NCI-H1417 treated with DMSO at 0.1 percent for 48 hours (cell line): ENCODE data around the gene STIM1.

Source experiments
- DNase-seq: peaks from one replicate; lab custom pipeline; 2025; lab: John Stamatoyannopoulos, UW

Gene STIM1

DNA sequence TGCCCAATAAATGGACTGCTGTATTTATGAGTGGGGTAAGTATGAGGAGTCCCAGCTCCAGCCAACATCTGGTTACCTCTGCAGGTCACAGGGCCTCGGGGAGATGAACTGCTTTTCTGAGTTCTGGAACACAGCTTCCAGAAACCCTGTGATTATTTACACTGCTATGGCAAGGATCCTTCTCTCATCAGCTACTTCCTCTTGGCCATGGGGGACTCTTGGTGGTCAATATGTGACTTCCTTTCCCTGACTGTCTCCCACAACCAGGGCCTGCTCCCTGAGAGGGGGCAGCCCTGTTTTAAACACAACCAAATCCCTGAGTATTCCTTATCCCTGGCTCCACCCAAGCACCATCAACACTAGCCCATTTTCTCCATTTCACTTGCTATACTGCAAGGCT, 24.7 kb upstream of the STIM1 start:
- DNase-seq: no peak

DNA sequence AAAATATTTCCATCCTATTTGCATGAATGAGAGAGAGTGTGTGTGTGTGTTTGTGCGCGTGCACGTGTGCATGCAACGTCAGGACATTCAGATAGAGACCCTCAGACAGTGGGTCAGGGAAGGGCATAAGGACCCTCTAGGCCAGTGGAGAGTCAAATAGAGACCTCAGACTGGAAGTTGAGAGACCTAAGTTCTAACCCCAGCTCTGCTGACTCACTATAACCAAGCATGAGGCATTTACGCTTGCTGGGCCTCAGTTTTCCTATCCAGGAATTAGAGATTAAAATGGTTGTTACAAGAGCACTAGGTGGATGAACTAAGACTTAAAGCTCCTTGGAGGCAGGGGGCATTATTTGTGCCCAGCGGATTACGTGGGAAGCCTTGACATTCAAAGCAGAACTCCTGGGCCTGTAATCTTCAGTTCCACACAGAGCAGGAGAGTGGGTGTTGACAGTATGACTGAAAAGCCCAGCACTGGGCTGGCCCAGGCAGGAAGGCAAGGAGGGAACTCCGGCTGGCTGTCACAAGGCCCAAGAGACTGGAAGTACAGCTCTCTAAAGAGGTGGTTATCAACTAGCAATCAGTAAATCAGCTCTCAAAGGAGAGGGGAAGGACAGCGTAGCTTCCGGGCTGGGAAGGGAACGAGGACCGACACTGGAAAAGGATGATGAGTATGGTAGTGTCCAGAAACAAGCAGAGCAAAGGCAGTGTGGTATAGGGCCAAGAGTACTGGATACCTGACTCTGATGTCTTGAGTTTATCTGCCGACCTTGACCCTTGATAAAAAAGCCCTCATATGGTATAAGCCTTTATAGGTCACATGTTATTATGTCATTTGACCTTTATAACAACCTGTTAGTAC, 23.9 kb upstream of the STIM1 start:
- DNase-seq: no peak

- no peak for DNase-seq
Measured at GRCh38 chr11:3832816-3833215, 22.6 kb upstream of the STIM1 start.

DNA sequence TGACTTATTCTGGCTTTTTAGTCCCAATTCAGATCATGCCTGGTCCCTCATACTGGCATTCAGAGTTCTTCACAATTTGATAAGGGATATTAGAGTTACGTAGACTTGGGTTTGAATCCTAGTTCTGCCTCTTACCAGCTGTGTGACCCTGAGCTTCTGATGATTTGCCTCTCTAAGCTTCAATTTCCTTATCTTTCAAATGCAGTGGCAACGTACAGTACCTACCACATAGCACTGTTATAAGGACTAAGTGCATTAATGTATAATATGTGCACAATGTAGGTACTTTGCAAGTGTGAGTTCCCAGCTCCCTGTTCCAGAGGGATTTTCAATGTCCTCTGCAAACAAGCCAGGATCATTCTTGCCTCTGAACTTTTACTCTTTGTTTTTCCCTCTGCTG, 22.0 kb upstream of the STIM1 start:
- DNase-seq: no peak

GRCh38 chr11:3834349-3834663, 21.2 kb upstream of the STIM1 start:
- DNase-seq: no peak

GRCh38 chr11:3834664-3835461, 20.6 kb upstream of the STIM1 start:
- no peak for DNase-seq

DNA sequence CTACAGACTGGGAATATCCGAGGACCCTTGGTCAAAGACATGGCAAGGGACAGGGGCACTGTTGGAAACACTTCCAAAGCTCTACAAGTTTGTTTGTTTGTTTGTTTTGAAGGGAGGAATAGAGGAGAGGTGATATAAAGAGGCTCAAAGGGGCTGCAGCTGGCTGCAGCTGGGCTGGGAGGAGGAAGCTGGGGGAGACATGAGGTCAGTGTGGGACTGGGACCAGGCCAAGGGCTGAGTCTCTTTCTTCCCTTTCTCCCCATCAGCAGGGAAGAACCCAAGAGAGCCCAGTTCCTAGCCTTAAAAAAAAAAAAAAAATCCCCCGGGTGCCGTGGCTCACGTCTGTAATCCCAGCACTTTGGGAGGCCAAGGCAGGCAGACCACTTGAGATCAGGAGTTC, 19.7 kb upstream of the STIM1 start:
- DNase-seq: no peak

DNA sequence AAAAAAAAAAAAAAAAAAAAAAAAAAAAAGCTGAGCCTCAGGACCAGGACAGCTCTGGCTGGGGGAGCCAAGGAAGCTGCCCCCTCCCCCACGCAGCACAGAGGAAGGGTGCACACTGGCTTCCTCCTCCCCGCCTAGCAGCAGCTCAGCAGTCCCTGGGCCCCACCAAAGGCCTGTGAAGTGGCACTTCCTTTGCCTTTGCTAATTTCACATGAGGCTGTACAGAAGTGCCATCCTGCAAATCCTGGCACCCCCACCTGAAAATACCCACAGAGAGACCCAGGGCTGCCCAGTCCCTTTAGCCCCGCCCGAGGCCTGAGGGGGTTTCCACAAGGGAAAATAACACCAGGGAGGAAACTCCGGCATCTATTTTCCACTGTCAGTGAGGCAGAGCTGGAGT, 18.6 kb upstream of the STIM1 start:
- no peak for DNase-seq

- no peak for DNase-seq
Measured at GRCh38 chr11:3837793-3838192, 17.7 kb upstream of the STIM1 start.

- no peak for DNase-seq
Measured at GRCh38 chr11:3838504-3838903, 17.0 kb upstream of the STIM1 start.

GRCh38 chr11:3840004-3840869, 15.2 kb upstream of the STIM1 start:
- DNase-seq: no peak

- no peak for DNase-seq
Measured at GRCh38 chr11:3840870-3841425, 14.5 kb upstream of the STIM1 start, which contains the start of gene RHOG. TSS of gene RHOG (minus strand) at chr11:3840959. CDS start at chr11:3828138, 12,821 bp downstream.

GRCh38 chr11:3841426-3842350, 13.8 kb upstream of the STIM1 start:
- peak; percentile 40 for DNase-seq

DNA sequence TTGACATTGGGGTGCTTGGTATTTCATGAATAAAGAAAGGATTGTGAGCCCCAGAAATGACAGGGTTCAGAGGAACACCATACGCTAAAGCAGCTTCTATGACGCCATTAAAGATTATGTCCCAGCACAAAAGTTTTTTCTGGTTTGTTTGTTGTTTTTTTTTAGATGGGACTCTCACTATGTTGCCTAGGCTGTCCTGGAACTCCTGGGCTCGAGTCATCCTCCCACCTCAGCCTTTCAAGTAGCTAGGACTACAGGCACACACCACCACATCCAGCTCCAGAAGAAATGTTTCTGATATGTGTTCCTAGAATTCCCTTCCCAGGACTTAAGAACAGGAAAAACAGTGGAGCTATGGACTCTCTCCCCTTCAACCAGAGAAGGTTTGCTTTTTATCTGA, 12.1 kb upstream of the STIM1 start:
- DNase-seq: no peak

GRCh38 chr11:3845246-3845645, 10.2 kb upstream of the STIM1 start:
- DNase-seq: no peak

DNA sequence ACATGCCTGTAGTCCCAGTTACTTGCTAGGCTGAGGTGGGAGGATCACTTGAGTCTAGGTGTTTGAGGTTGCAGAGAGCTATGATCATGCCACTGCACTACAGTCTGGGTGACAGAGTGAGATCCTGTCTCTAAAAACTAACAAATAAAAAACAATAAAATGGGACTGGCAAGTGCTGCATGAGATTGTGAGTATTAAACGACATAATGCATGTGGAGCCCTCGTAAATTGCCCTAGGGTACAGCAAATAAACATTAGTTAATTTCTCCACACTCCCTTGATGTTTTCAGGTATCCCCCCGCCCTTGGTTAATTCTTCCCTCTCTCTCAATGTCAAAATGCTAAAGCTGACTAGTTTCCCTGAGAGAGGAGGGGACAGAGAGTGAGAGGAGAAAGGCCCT, 9.8 kb upstream of the STIM1 start:
- DNase-seq: no peak

DNA sequence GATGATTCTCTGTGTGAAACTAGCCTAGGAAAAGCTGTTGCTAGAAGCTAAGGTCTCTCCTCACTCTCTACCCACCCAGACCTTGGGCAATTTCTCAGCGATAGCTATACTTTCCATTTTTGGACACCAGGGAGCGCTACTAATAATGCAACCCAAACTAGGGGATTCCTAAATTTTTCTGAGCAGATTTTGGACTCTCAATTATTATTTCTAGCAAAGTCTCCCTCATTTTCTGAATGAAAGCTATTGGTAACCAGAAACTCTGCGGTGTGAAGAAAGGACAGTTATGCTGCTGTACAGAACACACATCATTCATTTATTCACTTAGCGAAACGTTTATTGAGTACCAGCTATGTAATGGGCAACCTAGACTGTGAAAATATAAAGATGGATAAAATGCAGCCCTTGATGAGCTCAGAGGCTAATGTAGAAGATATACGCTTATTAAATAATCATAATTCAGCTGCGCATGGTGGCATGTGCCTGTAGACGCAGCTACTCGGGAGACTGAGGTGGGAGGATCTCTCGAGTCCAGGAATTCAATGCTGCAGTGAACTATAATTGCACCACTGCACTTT, 6.1 kb upstream of the STIM1 start:
- DNase-seq: no peak

DNA sequence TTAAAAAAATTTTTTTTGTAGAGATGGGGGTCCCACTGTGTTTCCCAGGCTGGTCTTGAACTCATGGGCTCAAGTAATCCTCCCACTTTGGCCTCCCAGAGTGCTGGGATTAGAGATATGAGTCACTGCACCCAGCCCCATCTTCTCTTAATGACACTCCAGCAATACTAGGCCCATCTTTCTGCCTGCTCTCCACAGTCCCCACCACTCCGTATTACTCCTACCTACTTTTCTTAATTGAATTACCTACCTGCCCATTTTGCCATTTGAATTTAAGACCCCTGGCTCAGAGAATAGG, 2.0 kb upstream of the STIM1 start:
- DNase-seq: no peak

- DNase-seq: no peak
Measured at GRCh38 chr11:3853899-3854659, 1.4 kb upstream of the STIM1 start.

DNA sequence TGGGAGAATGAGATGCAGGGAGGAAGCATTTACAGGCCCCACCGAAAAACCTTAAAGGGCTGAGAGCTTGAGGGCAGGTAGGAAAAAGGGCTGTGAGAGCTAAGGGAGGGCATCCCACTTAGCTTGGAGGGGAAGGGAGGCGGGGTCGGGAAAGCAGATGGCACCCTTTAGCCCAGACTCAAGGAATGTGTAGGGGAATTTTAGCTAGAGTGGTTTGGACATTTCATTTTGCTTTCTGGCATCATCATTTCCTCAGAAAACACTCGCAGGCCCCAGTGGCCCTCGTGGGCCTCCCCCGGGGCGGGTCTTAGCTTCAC, 846 bp upstream of the STIM1 start:
- DNase-seq: no peak
